CD4-positive, alpha-beta T cell treated with Interleukin-15 for 4 hours (primary cell): Measurements from ENCODE around the gene FAM98A.

Experiments used
- DNase-seq: peaks from one replicate; pipeline ENCODE4 v3.0.0-alpha.2; 2020; ENCODE audit warnings: low spot score

FAM98A gene

GRCh38 chr2:33599175-33599942, at the start of gene FAM98A:
TSS of gene FAM98A (minus strand) at chr2:33599299. CDS start at chr2:33599221, 78 bp downstream.
- peak; percentile 100 for DNase-seq

- DNase-seq, result no peak
Measured at GRCh38 chr2:33645861-33646260, 46.8 kb upstream of the FAM98A start.

GRCh38 chr2:33644215-33644614, 45.1 kb upstream of the FAM98A start:
- DNase-seq, result no peak

GRCh38 chr2:33636001-33636400, 36.9 kb upstream of the FAM98A start:
- no peak for DNase-seq

- no peak for DNase-seq
Measured at GRCh38 chr2:33634261-33634910, 35.3 kb upstream of the FAM98A start.

GRCh38 chr2:33633315-33633714, 34.2 kb upstream of the FAM98A start:
- DNase-seq, result no peak

GRCh38 chr2:33632831-33633230, 33.7 kb upstream of the FAM98A start:
- DNase-seq, result no peak

- DNase-seq, result no peak
Measured at GRCh38 chr2:33628031-33628827, 29.1 kb upstream of the FAM98A start.

GRCh38 chr2:33619028-33619427, 19.9 kb upstream of the FAM98A start:
- no peak for DNase-seq

- DNase-seq, result no peak
Measured at GRCh38 chr2:33617989-33618388, 18.9 kb upstream of the FAM98A start.

- no peak for DNase-seq
Measured at GRCh38 chr2:33617401-33617800, 18.3 kb upstream of the FAM98A start.

- no peak for DNase-seq
Measured at GRCh38 chr2:33616873-33617272, 17.8 kb upstream of the FAM98A start.

GRCh38 chr2:33614190-33614589, 15.1 kb upstream of the FAM98A start:
- no peak for DNase-seq

GRCh38 chr2:33607905-33608304, 8.8 kb upstream of the FAM98A start:
- DNase-seq, result no peak

GRCh38 chr2:33607251-33607721, 8.2 kb upstream of the FAM98A start:
- DNase-seq, result no peak

GRCh38 chr2:33606622-33607021, 7.5 kb upstream of the FAM98A start:
- DNase-seq, result no peak

- no peak for DNase-seq
Measured at GRCh38 chr2:33606100-33606499, 7.0 kb upstream of the FAM98A start.

GRCh38 chr2:33605056-33605455, 6.0 kb upstream of the FAM98A start:
- no peak for DNase-seq

GRCh38 chr2:33603416-33603815, 4.3 kb upstream of the FAM98A start:
- no peak for DNase-seq

GRCh38 chr2:33602201-33602830, 3.2 kb upstream of the FAM98A start:
- no peak for DNase-seq

GRCh38 chr2:33599943-33600192, 769 bp upstream of the FAM98A start:
- DNase-seq, result no peak

- DNase-seq, result peak; percentile 20
Measured at GRCh38 chr2:33598561-33599174, 431 bp downstream of the FAM98A start.
